Smooth muscle cell (in vitro differentiated cells): ENCODE data around the gene CD99. TPM values are rescaled to one million over a fixed set of nuclear protein-coding genes. Genes with fewer than 3 reads are reported as not detected.

Source experiments
- DNase-seq: peaks from one replicate; lab custom pipeline; 2025; ENCODE audit not compliant: unreplicated experiment; lab: John Stamatoyannopoulos, UW
- H2AFZ ChIP-seq: fragments of 200-600 bp; sonication (generic); 2 replicates; pipeline ENCODE4 v1.6.0; 2016; ENCODE audit warnings: antibody characterized with exemption, low read depth, mild to moderate bottlenecking
- H3F3A ChIP-seq: fragments of 200-600 bp; sonication (generic); 2 replicates; pipeline ENCODE4 v1.6.0; 2017; ENCODE audit warnings: antibody characterized with exemption, low read depth
- H3K27ac ChIP-seq: fragments of 200-600 bp; sonication (generic); 2 replicates; pipeline ENCODE4 v1.5.1; 2016; ENCODE audit warnings: low read depth, mild to moderate bottlenecking
- H3K27me3 ChIP-seq: fragments of 200-600 bp; sonication (generic); 2 replicates; pipeline ENCODE4 v1.6.1; 2016; ENCODE audit warnings: low read depth, mild to moderate bottlenecking
- H3K36me3 ChIP-seq: fragments of 200-600 bp; sonication (generic); 2 replicates; pipeline ENCODE4 v1.5.1; 2016; ENCODE audit warnings: low read depth
- H3K4me1 ChIP-seq: fragments of 200-600 bp; sonication (generic); 2 replicates; pipeline ENCODE4 v1.5.1; 2016; ENCODE audit warnings: low read depth
- H3K4me2 ChIP-seq: fragments of 200-600 bp; sonication (generic); 2 replicates; pipeline ENCODE4 v1.6.0; 2016; ENCODE audit warnings: mild to moderate bottlenecking
- H3K4me3 ChIP-seq: fragments of 200-600 bp; sonication (generic); 2 replicates; pipeline ENCODE4 v1.5.1; 2016; ENCODE audit warnings: mild to moderate bottlenecking
- H3K79me2 ChIP-seq: fragments of 200-600 bp; sonication (generic); 2 replicates; pipeline ENCODE4 v1.6.0; 2016; ENCODE audit warnings: low read depth, mild to moderate bottlenecking
- H3K9ac ChIP-seq: fragments of 200-600 bp; sonication (generic); 2 replicates; pipeline ENCODE4 v1.6.0; 2016; ENCODE audit warnings: low read depth
- H3K9me3 ChIP-seq: fragments of 200-600 bp; sonication (generic); replicated peaks from 2 replicates; pipeline ENCODE4 v1.5.1; 2016; ENCODE audit warnings: low read depth
- H4K20me1 ChIP-seq: fragments of 200-600 bp; sonication (generic); 2 replicates; pipeline ENCODE4 v1.6.0; 2016; ENCODE audit warnings: low read depth
- CTCF ChIP-seq: fragments of 200-600 bp; sonication (generic); IDR thresholded peaks from 2 replicates; pipeline ENCODE4 v1.5.1; 2017; ENCODE audit warnings: borderline replicate concordance, mild to moderate bottlenecking, antibody characterized with exemption; ENCODE audit not compliant: insufficient read depth, poor library complexity, severe bottlenecking
- WGBS: methylation state at CpG from one replicate; pipeline ENCODE4 v1.1.7; 2016; ENCODE audit warnings: low lambda C conversion rate; 5-methylcytosine and 5-hydroxymethylcytosine counted together
- polyA plus RNA-seq: library from polyadenylated mRNA; unstranded; fragments of >200 nt; fragmentation: Nextera tagmentation; extraction: Ambion mirVana; gene quantifications from 2 replicates; pipeline ENCODE4 v1.2.1, GENCODE V29; 2016
- total RNA-seq: library from RNA; depleted of rRNA; stranded (reverse); fragments of >200 nt; gene quantifications from 2 replicates; pipeline ENCODE4 v1.2.3, GENCODE V29; 2014

The CD99 gene
- total and polyA plus RNA-seq, 2 experiments from 2014 or later, result 647 to 1,373 TPM

- no peak for DNase-seq
- WGBS, result 68% methylated on average over 6 of the region's 6 CpGs
These were observed 90.6 kb downstream of the CD99 start for GRCh38 chrX:2781698-2782097.

GRCh38 chrX:2782171-2782570 is 91.1 kb downstream of the CD99 start:
- Histone ChIP-seq H3K4me2 (no peak overlapping the region), H3K36me3 (no peaks in the 10 kb centered on the region), H3K4me3 (peak overlapping the region; percentile 18), H3K9ac (no peak overlapping the region), H3F3A (no peaks in the 10 kb centered on the region), H3K79me2 (no peaks in the 10 kb centered on the region), H3K4me1 (peaks cover 18% of the 10 kb centered on the region), H3K9me3 (no peaks in the 10 kb centered on the region), H3K27me3 (no peaks in the 10 kb centered on the region), H2AFZ (no peak overlapping the region), H4K20me1 (no peaks in the 10 kb centered on the region), H3K27ac (no peak overlapping the region)
- no peak for TF ChIP-seq CTCF
- WGBS, result 67% methylated on average over 4 of the region's 4 CpGs
- no peak for DNase-seq

More at GRCh38 chrX:2781698-2782097, 90.6 kb downstream of the CD99 start:
- Histone ChIP-seq H3F3A (no peaks in the 10 kb centered on the region), H3K27me3 (no peaks in the 10 kb centered on the region), H3K27ac (no peak overlapping the region), H3K9me3 (no peaks in the 10 kb centered on the region), H3K36me3 (no peaks in the 10 kb centered on the region), H4K20me1 (no peaks in the 10 kb centered on the region), H3K4me3 (peak overlapping the region; percentile 18), H3K9ac (no peak overlapping the region), H2AFZ (no peak overlapping the region), H3K4me2 (no peak overlapping the region), H3K79me2 (no peaks in the 10 kb centered on the region), H3K4me1 (peaks cover 18% of the 10 kb centered on the region)
- no peak for TF ChIP-seq CTCF

GRCh38 chrX:2782778-2783177 is 91.7 kb downstream of the CD99 start:
- H3K4me2 ChIP-seq, result no peak overlapping the region
- no peak overlapping the region for H2AFZ ChIP-seq
- no peaks in the 10 kb centered on the region for H4K20me1 ChIP-seq
- DNase-seq, result no peak
- no peak overlapping the region for H3K4me3 ChIP-seq
- H3K27ac ChIP-seq, result no peak overlapping the region
- no peaks in the 10 kb centered on the region for H3K9me3 ChIP-seq
- WGBS, result 72% methylated on average over 4 of the region's 4 CpGs
- no peaks in the 10 kb centered on the region for H3K36me3 ChIP-seq
- no peaks in the 10 kb centered on the region for H3K79me2 ChIP-seq
- H3K9ac ChIP-seq, result no peak overlapping the region
- TF ChIP-seq CTCF, result no peak
- H3K4me1 ChIP-seq, result peaks cover 18% of the 10 kb centered on the region
- H3K27me3 ChIP-seq, result no peaks in the 10 kb centered on the region
- H3F3A ChIP-seq, result no peaks in the 10 kb centered on the region

GRCh38 chrX:2784026-2784425 is 92.9 kb downstream of the CD99 start:
- Histone ChIP-seq H3K36me3 (no peaks in the 10 kb centered on the region), H3K4me3 (no peak overlapping the region), H3K4me2 (no peak overlapping the region), H2AFZ (no peak overlapping the region), H3K9ac (no peak overlapping the region), H3K79me2 (no peaks in the 10 kb centered on the region), H4K20me1 (no peaks in the 10 kb centered on the region), H3K9me3 (no peaks in the 10 kb centered on the region), H3K27ac (no peak overlapping the region), H3F3A (no peaks in the 10 kb centered on the region), H3K27me3 (no peaks in the 10 kb centered on the region), H3K4me1 (peaks cover 18% of the 10 kb centered on the region)
- 88% methylated on average over 6 of the region's 6 CpGs for WGBS
- TF ChIP-seq CTCF, result no peak
- DNase-seq, result no peak
